GM19372 (cell line): ENCODE results near the gene CYP4X1.
"Not testable (repeated sequence)": the region's sequence is repeated elsewhere in the genome, so short reads cannot be mapped to it uniquely, and the experiment has no call there.

Source experiments
- ATAC-seq: cut with Tn5 transposase; IDR thresholded peaks from one replicate; pipeline ENCODE4 v1.9.1; 2021; ENCODE audit warnings: mild to moderate bottlenecking, low read depth, moderate library complexity; ENCODE audit not compliant: unreplicated experiment

The CYP4X1 gene, protein sequence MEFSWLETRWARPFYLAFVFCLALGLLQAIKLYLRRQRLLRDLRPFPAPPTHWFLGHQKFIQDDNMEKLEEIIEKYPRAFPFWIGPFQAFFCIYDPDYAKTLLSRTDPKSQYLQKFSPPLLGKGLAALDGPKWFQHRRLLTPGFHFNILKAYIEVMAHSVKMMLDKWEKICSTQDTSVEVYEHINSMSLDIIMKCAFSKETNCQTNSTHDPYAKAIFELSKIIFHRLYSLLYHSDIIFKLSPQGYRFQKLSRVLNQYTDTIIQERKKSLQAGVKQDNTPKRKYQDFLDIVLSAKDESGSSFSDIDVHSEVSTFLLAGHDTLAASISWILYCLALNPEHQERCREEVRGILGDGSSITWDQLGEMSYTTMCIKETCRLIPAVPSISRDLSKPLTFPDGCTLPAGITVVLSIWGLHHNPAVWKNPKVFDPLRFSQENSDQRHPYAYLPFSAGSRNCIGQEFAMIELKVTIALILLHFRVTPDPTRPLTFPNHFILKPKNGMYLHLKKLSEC

DNA sequence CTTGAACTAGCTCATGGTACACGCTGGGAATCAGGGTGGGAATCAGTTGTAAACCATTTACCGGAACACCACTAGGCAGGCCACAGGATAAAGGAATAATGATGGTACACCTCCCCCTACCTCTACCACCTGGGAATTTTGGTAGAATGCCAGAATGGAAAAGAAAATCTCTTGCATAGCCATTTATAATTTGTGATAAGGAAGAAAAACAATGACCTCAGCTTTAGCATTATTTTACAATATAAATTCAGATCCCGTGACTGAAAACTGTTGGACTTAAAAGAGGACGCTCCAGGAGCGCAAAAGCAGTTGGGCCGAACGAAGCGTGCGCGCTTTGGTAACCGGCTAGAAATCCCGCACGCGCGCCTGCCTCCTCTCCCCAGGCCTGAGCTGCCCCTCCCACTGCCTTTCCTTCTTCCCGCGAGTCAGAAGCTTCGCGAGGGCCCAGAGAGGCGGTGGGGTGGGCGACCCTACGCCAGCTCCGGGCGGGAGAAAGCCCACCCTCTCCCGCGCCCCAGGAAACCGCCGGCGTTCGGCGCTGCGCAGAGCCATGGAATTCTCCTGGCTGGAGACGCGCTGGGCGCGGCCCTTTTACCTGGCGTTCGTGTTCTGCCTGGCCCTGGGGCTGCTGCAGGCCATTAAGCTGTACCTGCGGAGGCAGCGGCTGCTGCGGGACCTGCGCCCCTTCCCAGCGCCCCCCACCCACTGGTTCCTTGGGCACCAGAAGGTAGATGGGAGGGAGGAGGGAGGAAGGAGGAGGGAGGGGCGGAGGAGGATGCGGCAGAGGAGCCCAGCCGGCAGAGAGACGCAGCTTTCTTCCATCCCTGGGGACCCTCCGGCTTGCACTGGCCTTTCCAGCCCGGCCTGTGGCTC, at the start of gene CYP4X1:
Gene CYP4X1 (plus strand): TSS at position 402 of the 873 bp plus-strand sequence. CDS start 149 bp downstream, at position 551.
- no peak for ATAC-seq

DNA sequence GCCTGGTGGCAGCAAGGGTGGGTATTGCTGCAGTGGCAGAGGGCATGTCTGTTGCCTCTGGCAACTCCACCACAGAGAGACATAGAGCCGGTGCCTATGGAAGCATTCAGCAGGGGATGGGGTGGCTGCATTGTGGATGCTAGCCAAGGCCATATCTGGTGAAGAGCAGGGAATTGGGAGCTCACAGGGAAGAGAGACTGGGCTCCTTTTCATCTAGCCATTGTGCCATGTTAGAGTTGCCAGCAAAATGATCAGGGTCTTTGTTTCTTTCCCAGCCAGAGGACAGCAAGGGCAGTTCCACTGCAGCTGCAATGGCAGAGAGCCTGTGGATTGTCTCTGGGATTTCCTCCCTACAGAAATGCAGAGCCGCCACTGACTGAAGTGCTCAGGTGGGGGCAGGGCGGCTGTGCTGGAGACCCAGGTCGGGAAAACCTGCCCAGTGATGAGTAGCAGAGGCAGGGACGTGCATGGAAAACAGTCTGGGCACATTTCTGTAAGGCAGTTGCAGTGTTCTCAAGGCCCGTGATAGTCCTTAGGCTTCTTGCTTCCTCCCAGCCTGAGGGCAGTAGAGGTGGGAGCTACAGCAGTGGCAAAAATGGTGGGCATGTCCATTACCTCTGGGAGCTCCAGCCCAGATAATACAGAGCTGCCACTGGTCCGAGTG, 40.2 kb upstream of the CYP4X1 start:
- ATAC-seq: no peak

DNA sequence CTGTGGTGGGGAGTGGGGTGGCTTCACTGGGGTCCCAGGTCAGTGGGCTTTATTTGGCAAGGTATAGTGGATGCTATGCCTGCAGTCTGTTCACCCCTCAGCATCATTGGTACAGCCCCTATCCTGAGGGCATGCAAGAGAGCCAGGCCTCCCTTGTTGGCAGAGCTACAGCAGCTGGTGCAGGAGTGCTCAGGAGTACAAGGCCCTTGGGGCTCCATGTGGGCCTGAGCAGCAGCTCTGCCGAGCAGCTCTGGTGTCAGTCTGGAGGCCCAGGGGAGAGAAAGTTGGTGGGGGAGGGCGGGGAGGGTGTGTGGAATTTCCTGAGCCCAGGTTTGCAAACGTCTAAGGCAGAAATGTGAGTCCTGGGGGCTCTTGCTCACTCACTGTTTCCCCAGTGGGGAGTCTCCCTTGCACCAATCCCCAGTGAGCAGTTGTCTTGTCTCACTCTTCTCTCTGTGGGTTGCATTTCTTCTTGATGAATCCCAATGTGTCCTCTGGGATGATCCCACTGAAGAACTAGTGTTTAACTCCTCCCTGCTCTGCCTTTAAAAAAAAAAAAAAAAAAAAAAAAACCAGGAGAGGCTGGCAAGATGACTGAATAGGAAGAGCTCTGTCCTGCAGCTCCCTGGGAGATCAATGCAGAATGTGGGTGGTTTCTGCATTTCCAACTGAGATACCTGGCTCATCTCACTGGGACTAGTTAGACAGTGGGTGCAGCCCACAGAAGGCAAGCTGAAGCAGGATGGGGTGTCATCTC, 39.5 kb upstream of the CYP4X1 start:
- ATAC-seq: no peak

DNA sequence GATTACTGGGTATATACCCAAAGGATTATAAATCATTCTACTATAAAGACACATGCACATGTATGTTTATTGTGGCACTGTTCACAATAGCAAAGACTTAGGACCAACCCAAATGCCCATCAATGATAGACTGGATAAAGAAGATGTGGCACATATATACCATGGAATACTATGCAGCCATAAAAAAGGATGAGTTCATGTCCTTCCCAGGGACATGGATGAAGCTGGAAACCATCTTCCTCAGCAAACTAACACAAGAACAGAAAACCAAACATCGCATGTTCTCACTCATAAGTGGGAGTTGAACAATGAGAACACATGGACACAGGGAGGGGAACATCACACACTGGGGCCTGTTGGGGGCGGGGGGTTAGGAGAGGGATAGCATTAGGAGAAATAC, 32.9 kb upstream of the CYP4X1 start:
- not testable (repeated sequence) for ATAC-seq

DNA sequence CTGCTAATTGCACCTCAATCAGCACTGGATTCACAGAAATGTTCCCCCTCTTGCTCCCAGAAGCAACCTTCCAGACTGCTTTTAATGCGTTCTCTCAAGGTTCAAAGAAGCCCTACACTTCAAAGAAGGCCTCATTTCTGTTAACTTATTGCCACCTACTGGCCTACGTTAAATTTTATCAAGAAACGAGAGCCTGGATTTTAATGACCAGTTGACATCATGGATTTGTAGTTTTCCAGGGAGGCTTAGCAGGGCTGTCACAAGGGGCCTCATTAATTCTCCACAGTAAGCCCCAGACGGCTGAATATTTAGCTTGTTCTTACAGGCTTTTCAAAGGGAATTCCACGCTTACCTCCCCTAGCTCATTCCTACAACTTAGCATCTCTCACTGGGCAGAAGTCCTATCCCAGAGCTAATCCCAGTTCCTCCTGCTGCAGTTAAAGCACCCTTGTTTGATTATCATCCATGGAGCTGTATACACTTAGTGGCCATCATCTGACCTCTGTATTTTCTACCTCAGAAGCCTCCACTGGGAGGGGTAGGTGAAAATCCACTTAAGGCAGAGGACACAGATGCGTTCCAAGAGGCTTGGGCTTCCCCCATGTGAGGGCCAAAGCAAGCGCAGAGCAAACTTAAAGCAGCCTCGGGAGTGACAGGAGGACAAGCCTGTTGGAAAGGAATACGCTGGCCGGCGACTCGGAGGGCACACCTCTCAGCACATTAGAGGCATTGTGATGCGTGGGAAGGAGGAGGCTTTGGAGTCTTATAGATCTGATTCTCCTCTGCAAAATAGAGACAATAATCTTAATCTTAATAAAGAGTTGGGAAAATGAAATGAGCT, 32.2 kb upstream of the CYP4X1 start:
- ATAC-seq: no peak

DNA sequence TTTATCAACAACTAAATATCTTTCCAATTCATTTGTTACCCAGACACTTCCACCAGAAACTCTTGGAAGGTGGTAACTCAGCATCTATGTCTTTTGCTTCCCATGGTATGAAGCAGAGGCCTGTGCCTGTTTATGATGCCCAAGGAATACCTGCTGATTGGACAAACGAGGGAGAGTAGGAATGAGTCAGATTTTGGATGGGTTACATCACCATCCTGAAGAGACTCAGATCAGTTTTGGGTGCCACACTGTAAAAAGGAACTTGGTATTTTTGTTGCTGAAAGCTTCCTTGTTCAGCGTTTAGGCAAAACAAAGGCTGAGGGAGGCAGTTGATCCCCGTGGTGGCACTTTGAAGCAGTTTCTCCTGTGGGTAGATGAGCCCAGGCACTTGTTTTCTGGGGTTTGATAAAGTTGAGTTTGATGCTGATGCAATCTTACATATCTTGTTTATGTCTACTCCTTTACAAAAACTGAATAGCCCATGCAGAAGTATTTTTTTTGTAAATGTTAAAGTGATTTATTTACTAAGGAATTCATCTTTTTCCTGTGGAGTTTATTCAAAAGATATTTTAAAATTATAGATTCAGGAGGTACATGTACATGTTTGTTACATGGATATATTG, 26.7 kb upstream of the CYP4X1 start:
- no peak for ATAC-seq

DNA sequence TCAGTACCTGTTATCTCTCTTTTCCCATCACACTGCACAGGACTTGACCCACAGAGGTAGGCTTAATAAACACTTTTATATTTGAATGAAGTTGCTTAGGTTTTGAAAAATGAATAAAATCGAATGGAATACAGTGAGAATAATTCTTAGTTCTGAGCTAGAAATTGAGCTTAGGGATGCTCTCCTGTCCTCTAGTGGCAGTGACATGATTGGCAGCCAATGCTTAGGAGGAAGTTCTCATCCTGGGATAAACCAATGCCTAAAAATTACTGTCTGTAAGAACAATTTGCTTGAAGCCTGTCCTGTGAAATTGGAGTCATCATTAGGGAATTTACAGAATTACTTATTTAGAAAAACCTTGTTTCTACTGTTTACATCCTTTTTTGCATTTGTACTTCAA, 21.3 kb upstream of the CYP4X1 start:
- no peak for ATAC-seq

DNA sequence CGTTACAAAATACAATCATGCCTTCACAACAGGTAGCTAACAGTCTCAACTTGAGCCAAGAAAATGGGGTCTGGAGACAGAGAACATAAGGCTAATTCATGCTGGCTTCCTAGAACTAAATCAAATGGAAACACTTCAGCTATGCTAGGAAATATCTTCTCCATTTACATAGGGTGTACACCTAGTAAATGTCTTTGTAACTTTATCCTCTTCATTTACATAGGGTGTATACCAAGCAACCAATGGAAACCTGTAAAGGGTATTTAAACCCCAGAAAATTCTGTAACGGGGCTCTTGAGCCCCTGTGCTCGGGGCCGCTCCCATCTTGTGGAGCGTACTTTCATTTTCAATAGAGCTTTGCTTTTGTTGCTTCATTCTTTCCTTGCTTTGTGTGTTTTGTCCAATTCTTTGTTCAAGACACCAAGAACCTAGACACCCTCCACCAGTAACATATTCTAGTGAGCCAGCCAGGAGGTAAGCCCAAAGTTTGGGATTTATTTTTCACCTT, 19.5 kb upstream of the CYP4X1 start:
- no peak for ATAC-seq

DNA sequence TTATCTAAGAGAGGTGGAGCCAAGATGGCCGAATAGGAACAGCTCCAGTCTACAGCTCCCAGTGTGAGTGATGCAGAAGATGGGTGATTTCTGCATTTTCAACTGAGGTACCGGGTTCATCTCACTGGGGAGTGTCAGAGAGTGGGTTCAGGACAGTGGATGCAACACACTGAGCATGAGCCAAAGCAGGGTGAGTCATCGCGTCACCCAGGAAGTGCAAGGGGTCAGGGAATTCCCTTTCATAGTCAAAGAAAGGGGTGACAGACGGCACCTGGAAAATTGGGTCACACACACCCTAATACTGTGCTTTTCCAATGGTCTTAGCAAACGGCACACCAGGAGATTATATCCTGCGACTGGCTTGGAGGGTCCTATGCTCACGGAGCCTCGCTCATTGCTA, 17.0 kb upstream of the CYP4X1 start:
- not testable (repeated sequence) for ATAC-seq

DNA sequence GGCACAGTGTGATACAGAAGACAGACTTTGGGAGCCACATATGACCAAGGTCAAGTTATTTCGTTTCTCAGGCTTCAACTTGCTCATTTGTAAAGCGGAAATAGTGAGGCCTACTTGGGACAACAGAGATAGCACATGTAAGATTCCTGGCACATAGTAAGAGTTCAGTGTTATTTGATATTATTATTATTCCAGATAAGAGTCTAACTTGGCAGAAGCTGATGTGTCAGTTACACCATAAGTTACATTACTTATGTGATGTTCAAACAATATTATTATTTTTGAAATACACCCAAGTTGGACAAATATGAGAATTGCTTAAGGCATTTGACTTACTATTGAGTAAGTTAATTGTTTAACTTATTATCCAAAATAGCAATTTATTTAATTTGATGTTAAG, 10.2 kb upstream of the CYP4X1 start:
- no peak for ATAC-seq

DNA sequence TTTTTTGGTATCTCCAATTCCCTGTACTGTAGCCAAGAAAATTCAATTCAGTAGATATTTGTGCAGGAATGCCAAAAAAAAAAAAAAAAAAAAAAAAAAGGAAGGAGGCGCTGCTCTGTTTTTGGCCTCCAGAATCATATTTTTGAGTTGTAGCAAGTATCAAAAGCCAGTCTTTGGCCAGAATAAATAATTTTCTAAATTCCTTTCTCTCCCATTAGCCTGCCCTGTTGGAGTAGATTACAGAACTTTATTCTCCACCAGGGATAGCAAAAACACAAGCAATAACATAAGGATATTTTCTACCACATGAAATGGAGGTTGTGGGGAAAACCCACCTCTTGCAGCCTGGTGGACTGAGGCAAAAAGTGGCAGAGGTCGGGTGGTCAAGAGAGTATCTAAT, 2.4 kb upstream of the CYP4X1 start:
- no peak for ATAC-seq

DNA sequence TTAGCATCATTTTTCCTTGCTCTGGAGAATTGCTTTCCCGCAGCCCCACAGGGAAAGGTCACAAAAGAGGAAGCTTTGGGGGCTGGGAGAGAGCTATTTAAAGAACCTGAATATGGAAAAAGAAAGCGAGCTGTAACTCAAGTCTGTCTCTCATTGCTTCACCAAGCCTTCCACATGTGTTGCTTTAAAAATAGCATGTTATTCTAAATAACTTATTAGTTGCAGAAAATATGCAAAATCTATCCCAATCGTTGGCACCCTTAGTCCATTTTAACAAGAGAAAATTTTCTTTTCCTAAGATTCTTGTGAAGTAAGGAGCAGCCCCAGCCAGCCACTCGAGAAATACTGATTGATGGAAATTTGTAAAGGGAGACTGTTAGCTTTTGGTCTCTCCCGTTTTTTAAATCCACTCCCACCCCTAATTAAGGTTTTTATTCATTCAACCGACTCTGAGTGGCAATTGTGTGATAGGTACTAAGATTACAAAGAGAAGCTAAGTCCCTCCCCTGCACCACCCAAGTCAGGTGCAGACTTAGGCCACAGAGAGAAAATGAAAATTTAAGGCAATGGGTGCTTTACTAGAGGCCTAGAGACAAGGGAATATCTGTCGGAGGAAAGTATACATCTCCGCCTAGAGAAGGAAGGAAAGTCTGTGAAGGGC, 802 bp downstream of the CYP4X1 start:
- no peak for ATAC-seq

DNA sequence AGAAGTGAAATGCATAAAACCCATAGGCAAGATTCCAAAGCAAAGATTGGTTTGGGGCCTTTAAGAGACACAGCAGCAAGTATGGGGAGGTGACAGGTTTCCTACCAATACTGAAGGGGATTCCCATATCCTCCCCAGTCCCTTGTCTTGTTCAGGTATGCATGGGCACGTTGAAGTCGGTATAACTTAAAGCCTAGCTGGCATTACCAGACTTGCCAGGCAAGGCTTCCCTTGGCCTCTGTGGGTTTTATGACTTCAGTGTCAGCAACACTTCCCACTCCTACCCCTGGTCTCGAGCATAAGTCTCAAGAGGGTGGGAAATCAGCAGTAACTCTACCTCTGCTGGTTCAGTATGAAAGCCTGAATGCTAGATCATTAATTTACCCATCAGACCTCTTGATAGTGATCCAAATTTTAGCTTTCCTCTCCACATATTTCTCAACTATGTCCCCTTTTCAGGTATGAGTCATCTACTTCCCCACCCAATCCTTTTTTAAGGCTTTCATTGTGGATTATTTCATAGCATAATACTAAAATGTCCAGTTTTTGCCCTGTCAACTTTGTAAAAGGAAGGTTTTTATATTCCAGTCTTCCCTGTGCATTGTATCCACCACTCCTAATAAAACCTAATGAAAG, 6.8 kb downstream of the CYP4X1 start:
- no peak for ATAC-seq

DNA sequence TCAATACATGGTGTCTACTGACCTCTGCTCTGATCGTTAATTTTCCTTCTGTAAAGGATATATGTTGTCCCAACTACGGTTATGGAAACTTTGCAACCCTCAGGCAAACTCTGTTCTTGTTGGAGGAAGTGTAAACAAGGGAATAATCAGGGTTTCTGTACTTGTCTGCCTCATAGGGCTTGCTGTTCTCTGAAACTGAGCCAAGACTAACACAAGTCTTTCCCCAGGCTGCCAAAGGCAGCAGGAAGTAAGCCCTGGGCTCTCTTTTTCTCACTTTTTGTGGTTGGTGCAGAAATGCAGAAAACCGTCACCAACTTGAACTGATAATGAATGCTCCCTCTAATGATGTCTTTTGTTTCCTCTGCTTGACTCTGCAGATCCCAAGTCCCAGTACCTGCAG, 7.6 kb downstream of the CYP4X1 start:
- ATAC-seq: no peak

DNA sequence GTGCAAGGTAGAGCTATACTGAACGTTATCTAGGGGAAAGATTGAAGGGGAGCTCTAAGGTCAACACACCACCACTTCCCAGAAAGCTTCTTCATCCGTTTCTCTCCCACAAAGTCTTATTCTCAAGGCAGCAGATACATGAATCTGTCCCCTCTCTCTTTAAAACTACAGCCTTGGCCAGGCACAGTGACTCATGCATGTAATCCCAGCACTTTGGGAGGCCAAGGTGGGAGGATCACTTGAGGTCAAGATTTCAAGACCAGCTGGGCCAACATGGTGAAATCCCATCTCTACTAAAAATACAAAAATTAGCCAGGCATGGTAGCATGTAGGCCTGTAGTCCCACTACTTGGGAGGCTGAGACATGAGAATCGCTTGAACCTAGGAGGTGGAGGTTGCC, 8.1 kb downstream of the CYP4X1 start:
- ATAC-seq: no peak

DNA sequence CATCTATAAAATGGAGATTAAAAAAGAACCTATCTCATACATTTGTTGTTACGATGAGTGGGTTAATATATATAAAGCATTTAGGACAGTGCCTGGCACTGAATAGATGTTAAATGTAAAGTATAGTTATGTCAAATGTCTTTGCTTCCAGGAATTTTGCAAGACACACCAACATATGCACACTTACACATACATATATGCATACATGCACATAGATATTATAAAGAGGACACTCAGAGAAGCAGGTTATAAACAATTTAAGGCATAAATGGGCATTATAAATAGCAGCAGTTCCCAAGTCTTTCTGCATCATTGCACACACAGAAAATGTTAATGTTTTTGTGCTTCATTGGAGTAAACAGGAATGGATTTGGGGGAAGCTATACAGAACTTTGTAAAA, 13.3 kb downstream of the CYP4X1 start:
- no peak for ATAC-seq

DNA sequence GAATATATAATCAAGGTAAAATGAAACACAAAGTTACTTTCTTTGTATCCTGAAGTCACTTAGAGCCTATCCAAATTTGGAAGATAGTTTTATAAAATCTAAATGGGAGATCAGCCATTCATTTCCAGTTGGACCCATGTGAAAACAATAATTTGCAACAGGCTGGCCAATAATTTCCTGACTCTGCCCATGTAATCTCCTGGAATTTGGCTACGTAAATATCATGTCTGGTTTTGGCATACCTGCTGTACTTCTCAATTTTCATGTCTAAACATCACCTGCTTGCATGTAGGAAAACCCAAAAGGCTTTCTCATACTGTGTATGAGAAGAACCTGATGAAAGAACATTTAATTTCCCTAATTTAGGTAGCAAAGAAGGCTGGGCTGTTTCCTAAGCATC, 35.9 kb downstream of the CYP4X1 start:
- no peak for ATAC-seq
